GM12891 (cell line): ENCODE data around the gene HMGCS2.

Source experiments
- POLR2A ChIP-seq: IDR thresholded peaks from 2 replicates; pipeline ENCODE4 v1.6.1; 2011; ENCODE audit warnings: low read depth, low read length, control low read depth
- POLR2AphosphoS5 ChIP-seq: IDR thresholded peaks from 2 replicates; pipeline ENCODE4 v1.6.1; 2011; ENCODE audit warnings: low read depth, low read length, control low read depth
- SPI1 ChIP-seq: IDR thresholded peaks from 2 replicates; pipeline ENCODE4 v1.6.1; 2011; ENCODE audit warnings: low read depth, low read length, control low read depth

DNA sequence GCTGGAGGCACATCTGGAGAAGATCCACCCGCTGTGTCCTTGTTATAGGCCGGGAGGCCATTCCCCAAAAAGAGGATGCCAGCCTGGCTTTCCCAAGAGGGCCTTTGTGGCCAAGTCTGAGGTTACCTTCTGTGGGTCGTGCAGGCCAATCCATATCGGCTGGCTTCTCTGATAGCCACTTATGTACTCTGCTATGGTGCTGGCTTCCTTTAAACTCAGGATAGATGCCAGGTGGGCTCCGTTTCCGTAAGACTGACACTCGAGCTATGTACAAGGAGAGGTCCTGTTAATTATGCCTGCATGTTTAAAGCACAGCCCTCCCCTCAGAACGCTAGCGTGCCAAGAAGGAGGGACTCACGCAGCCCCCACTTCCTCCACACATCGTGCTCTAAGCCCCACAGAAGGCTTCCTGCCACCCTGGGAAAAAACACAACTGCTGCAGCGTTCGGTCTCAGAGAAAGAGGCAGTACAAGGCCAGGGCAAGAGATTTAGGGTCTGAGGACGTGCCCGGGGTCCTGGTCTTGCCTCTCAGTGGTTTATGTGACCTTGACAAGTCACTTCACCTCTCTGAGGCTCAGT, 31.0 kb upstream of the HMGCS2 start:
- TF ChIP-seq POLR2A = no peak
- no peak for TF ChIP-seq POLR2AphosphoS5
- TF ChIP-seq SPI1 = no peak
